GM12878 (cell line): ENCODE data around the gene ARR3. TPM values are rescaled to one million over a fixed set of nuclear protein-coding genes. Genes with fewer than 3 reads are reported as not detected.

Experiments
- ATAC-seq: fragments of 200-7000 bp; cut with Tn5 transposase; 3 replicates; pipeline ENCODE4 v1.9.1; 2020; ENCODE audit warnings: mild to moderate bottlenecking, moderate library complexity
- BruUV-seq: library from RNA; stranded (reverse); fragments of 400-500 nt; replicated peaks from 2 replicates; lab custom pipeline; 2021; lab: Mats Ljungman, UMichigan
- CTCF ChIA-PET: fragments of 300-600 bp; sonication (Branson Sonifier 250); formaldehyde crosslinking; extraction: SDS; loops from one replicate; lab custom pipeline; 2021; ENCODE audit warnings: inconsistent platforms; lab: Yijun Ruan, JAX
- POLR2A ChIA-PET: fragments of 350-600 bp; formaldehyde crosslinking; extraction: SDS; loops from one replicate; lab custom pipeline; 2021; ENCODE audit warnings: inconsistent platforms; lab: Charles Lee
- RAD21 ChIA-PET: fragments of 300-600 bp; sonication (Branson Sonifier 250); formaldehyde crosslinking; loops from one replicate; lab custom pipeline; 2023; ENCODE audit warnings: antibody characterized with exemption; ENCODE audit not compliant: unreplicated experiment; lab: Charles Lee
- SMC1A ChIA-PET: fragments of 300-600 bp; sonication (Branson Sonifier 250); formaldehyde crosslinking; loops from one replicate; lab custom pipeline; 2023; ENCODE audit not compliant: unreplicated experiment, uncharacterized antibody; lab: Charles Lee
- DNase-seq: peaks from one replicate; pipeline ENCODE4 v3.0.0-alpha.2; 2011; ENCODE audit warnings: low read depth, low spot score
- FAIRE-seq: peaks from 3 replicates; lab custom pipeline; 2011; peaks lifted over from hg19 to GRCh38; lab: Jason Lieb, UNC
- H2AFZ ChIP-seq: 2 replicates; pipeline ENCODE4 v1.6.0; 2011; ENCODE audit warnings: low read depth, low read length, control low read depth; ENCODE audit not compliant: control insufficient read depth
- H3K27ac ChIP-seq: 2 replicates; pipeline ENCODE4 v1.5.1; 2011; ENCODE audit warnings: control low read depth; ENCODE audit not compliant: control insufficient read depth, insufficient read depth
- H3K27me3 ChIP-seq, 2 experiments: replicated peaks in 1 of 2; 2 replicates each; pipeline versions ENCODE4 v1.6.0 to v1.6.1; 2011; ENCODE audit warnings: low read length in 1 of 2; ENCODE audit not compliant: control insufficient read depth in 2 of 2, insufficient read depth in 2 of 2
- H3K36me3 ChIP-seq, 2 experiments: 2 replicates each; pipeline ENCODE4 v1.5.1; 2011; ENCODE audit warnings: low read length in 1 of 2; ENCODE audit not compliant: control insufficient read depth in 2 of 2, insufficient read depth in 2 of 2
- H3K4me1 ChIP-seq: 2 replicates; pipeline ENCODE4 v1.6.1; 2011; ENCODE audit warnings: mild to moderate bottlenecking, low read length, moderate library complexity, mixed read lengths; ENCODE audit not compliant: control insufficient read depth, insufficient read depth
- H3K4me2 ChIP-seq: 2 replicates; pipeline ENCODE4 v1.6.0; 2011; ENCODE audit warnings: control low read depth; ENCODE audit not compliant: control insufficient read depth, insufficient read depth
- H3K4me3 ChIP-seq: fragments of 200-600 bp; sonication (generic); 2 replicates; pipeline ENCODE4 v1.5.1; 2016
- H3K79me2 ChIP-seq: 2 replicates; pipeline ENCODE4 v1.6.0; 2011; ENCODE audit warnings: low read length; ENCODE audit not compliant: control insufficient read depth, insufficient read depth
- H3K9ac ChIP-seq: 2 replicates; pipeline ENCODE4 v1.8.0; 2011; ENCODE audit warnings: low read length, control low read depth, mixed read lengths; ENCODE audit not compliant: control insufficient read depth, insufficient read depth
- H3K9me3 ChIP-seq: replicated peaks from 3 replicates; pipeline ENCODE4 v1.5.1; 2011; ENCODE audit warnings: mild to moderate bottlenecking, low read length; ENCODE audit not compliant: control insufficient read depth, insufficient read depth
- H4K20me1 ChIP-seq: 2 replicates; pipeline ENCODE4 v1.6.0; 2011; ENCODE audit not compliant: control insufficient read depth, insufficient read depth
- ATF7 ChIP-seq: fragments of 450-650 bp; IDR thresholded peaks from 2 replicates; pipeline ENCODE4 v1.6.1; 2016; ENCODE audit warnings: low read depth, mild to moderate bottlenecking
- CREB1 ChIP-seq: IDR thresholded peaks from 2 replicates; pipeline ENCODE4 v1.6.1; 2012; ENCODE audit warnings: low read depth, mild to moderate bottlenecking, inconsistent platforms
- E2F4 ChIP-seq: IDR thresholded peaks from 2 replicates; pipeline ENCODE4 v1.6.1; 2012; ENCODE audit warnings: low read depth, low read length, improper control_type of control experiment
- IRF5 ChIP-seq: fragments of 450-650 bp; IDR thresholded peaks from 2 replicates; pipeline ENCODE4 v1.6.1; 2017; ENCODE audit warnings: borderline replicate concordance
- KLF5 ChIP-seq: fragments of 450-650 bp; IDR thresholded peaks from 2 replicates; pipeline ENCODE4 v1.6.1; 2014; ENCODE audit warnings: mild to moderate bottlenecking; ENCODE audit not compliant: partially characterized antibody
- MYB ChIP-seq: fragments of 150-350 bp; IDR thresholded peaks from 2 replicates; pipeline ENCODE4 v1.6.1; 2014; ENCODE audit warnings: mild to moderate bottlenecking, low read depth, low read length, borderline replicate concordance
- NFIC ChIP-seq: IDR thresholded peaks from 2 replicates; pipeline ENCODE4 v1.6.1; 2012; ENCODE audit warnings: low read depth, mild to moderate bottlenecking, inconsistent platforms, low read length, moderate library complexity
- NR2F1 ChIP-seq: fragments of 450-650 bp; conservative IDR thresholded peaks from 2 replicates; pipeline ENCODE4 v1.6.1; 2017; ENCODE audit warnings: mild to moderate bottlenecking
- SREBF2 ChIP-seq: IDR thresholded peaks from 2 replicates; pipeline ENCODE4 v1.6.1; 2012; ENCODE audit warnings: mild to moderate bottlenecking, low read length
- TCF3 ChIP-seq: IDR thresholded peaks from 2 replicates; pipeline ENCODE4 v1.6.1; 2012; ENCODE audit warnings: low read depth, mild to moderate bottlenecking, low read length, borderline replicate concordance; ENCODE audit not compliant: insufficient read depth
- ZNF592 ChIP-seq: fragments of 450-650 bp; IDR thresholded peaks from 2 replicates; pipeline ENCODE4 v1.6.1; 2017; ENCODE audit warnings: mild to moderate bottlenecking, moderate library complexity
- WGBS: methylation state at CpG from one replicate; pipeline ENCODE4 v1.1.6; 2016; ENCODE audit warnings: low lambda C conversion rate; ENCODE audit not compliant: insufficient replicate concordance, insufficient coverage; ENCODE audit errors: missing lambda C conversion rate; 5-methylcytosine and 5-hydroxymethylcytosine counted together
- in situ Hi-C: fragments of 300-500 bp; cut with MboI; formaldehyde crosslinking; loops from 9 replicates; pipeline ENCODE4 v1.14.3; 2018; ENCODE audit warnings: mixed read lengths
- intact Hi-C: fragments of 100-400 bp; cut with micrococcal nuclease; formaldehyde crosslinking; loops from one replicate; pipeline ENCODE4 v1.14.2; 2022; ENCODE audit not compliant: unreplicated experiment
- polyA plus RNA-seq, 11 experiments: library from polyadenylated mRNA; depleted of rRNA in 4 of 11; unstranded in 6 of 11; stranded (reverse) in 5 of 11; fragments of >200 nt; fragmentation: Nextera tagmentation in 4 of 11; fragmentation: Illumina TruSeq in 1 of 11; extraction: Ambion mirVana in 4 of 11; extraction: Trizol in 1 of 11; gene quantifications; 1 replicate in 1 of 11; 2 replicates in 10 of 11; pipeline versions ENCODE4 v1.2.1 to v1.2.3, GENCODE V29; 2011 to 2016; ENCODE audit warnings: inconsistent platforms in 2 of 11, missing spikeins in 2 of 11, low read depth in 1 of 11
- total RNA-seq, 4 experiments: library from RNA; depleted of rRNA in 3 of 4; stranded (reverse); fragments of >200 nt in 3 of 4; fragmentation: Illumina TruSeq in 1 of 4; extraction: Trizol in 1 of 4; gene quantifications; 2 replicates each; pipeline versions ENCODE4 v1.2.1 to v1.2.3, GENCODE V29; 2013 to 2021
- TF ChIP-seq, protein P1 (sequence below): fragments of 450-650 bp; IDR thresholded peaks from 2 replicates; pipeline ENCODE4 v1.6.1; 2016; ENCODE audit warnings: mild to moderate bottlenecking

ARR3 gene
- total and polyA plus RNA-seq, 10 of the 15 experiments (the other 5 are each of a cell fraction or from before 2014, with no cell fraction given): not detected

- CTCF ChIA-PET: no interaction called here
Observed at GRCh38 chrX:70280573-70280972, 12.4 kb downstream of the ARR3 start.

More at GRCh38 chrX:70280573-70280972, 12.4 kb downstream of the ARR3 start:
- no peak for TF ChIP-seq IRF5
- TF ChIP-seq, protein P1, sequence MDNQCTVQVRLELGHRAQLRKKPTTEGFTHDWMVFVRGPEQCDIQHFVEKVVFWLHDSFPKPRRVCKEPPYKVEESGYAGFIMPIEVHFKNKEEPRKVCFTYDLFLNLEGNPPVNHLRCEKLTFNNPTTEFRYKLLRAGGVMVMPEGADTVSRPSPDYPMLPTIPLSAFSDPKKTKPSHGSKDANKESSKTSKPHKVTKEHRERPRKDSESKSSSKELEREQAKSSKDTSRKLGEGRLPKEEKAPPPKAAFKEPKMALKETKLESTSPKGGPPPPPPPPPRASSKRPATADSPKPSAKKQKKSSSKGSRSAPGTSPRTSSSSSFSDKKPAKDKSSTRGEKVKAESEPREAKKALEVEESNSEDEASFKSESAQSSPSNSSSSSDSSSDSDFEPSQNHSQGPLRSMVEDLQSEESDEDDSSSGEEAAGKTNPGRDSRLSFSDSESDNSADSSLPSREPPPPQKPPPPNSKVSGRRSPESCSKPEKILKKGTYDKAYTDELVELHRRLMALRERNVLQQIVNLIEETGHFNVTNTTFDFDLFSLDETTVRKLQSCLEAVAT: no peak
- no peak for TF ChIP-seq MYB
- TF ChIP-seq ZNF592: no peak
- no peak for TF ChIP-seq NFIC
- TF ChIP-seq NR2F1: no peak
- TF ChIP-seq KLF5: no peak
- TF ChIP-seq SREBF2: no peak
- TF ChIP-seq TCF3: no peak
- TF ChIP-seq E2F4: no peak
- TF ChIP-seq CREB1: no peak
- no peak for TF ChIP-seq ATF7
- H3K27me3 ChIP-seq: no peaks in the 10 kb centered on the region
- no peak overlapping the region for H3K27ac ChIP-seq
- H3K4me3 ChIP-seq: no peak overlapping the region
- no peak for FAIRE-seq
- H3K9me3 ChIP-seq: no peaks in the 10 kb centered on the region
- no peak overlapping the region for H3K9ac ChIP-seq
- in situ Hi-C loops: no loop called here
- H4K20me1 ChIP-seq: no peaks in the 10 kb centered on the region
- no peaks in the 10 kb centered on the region for H3K36me3 ChIP-seq
- no TSS peak for BruUV-seq
- no peak for ATAC-seq
- SMC1A ChIA-PET: no interaction called here
- H3K79me2 ChIP-seq: no peaks in the 10 kb centered on the region
- no peak overlapping the region for H2AFZ ChIP-seq
- 64% methylated on average over 3 of the region's 3 CpGs for WGBS
- no peak overlapping the region for H3K4me2 ChIP-seq
- intact Hi-C loops: no loop called here
- H3K4me1 ChIP-seq: no peaks in the 10 kb centered on the region
- POLR2A ChIA-PET: no interaction called here
- no peak for DNase-seq
- RAD21 ChIA-PET: no interaction called here
